ENCODE data around the gene NEGR1.

NEGR1 gene

DNA sequence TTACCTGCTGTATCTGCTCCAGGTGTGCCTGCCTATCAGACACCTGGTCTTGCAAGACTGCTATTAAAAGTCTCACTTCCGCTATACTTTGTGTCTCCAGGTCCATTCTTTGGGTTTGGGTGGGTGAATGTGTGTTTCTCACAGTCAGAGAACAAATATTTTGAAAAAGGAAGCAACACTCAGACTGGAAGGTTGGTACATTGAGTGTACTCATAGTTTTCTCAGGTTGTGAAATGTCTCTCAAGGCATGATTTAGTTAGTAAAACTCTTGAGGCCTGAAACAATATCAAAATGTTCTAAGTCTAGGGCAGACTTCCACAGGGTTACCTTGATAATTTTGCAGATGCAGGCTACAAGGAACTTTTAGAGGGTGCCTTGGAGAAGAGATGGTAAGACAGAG lies 771.6 kb downstream of the NEGR1 start:
- TF ChIP-seq, protein P1, sequence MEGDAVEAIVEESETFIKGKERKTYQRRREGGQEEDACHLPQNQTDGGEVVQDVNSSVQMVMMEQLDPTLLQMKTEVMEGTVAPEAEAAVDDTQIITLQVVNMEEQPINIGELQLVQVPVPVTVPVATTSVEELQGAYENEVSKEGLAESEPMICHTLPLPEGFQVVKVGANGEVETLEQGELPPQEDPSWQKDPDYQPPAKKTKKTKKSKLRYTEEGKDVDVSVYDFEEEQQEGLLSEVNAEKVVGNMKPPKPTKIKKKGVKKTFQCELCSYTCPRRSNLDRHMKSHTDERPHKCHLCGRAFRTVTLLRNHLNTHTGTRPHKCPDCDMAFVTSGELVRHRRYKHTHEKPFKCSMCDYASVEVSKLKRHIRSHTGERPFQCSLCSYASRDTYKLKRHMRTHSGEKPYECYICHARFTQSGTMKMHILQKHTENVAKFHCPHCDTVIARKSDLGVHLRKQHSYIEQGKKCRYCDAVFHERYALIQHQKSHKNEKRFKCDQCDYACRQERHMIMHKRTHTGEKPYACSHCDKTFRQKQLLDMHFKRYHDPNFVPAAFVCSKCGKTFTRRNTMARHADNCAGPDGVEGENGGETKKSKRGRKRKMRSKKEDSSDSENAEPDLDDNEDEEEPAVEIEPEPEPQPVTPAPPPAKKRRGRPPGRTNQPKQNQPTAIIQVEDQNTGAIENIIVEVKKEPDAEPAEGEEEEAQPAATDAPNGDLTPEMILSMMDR (IDR thresholded peaks at IDR 0.05; ENCODE audit: low read depth, low read length) = no peak
- DNase-seq (ENCODE audit: extremely low read depth, low read depth) = no peak

DNA sequence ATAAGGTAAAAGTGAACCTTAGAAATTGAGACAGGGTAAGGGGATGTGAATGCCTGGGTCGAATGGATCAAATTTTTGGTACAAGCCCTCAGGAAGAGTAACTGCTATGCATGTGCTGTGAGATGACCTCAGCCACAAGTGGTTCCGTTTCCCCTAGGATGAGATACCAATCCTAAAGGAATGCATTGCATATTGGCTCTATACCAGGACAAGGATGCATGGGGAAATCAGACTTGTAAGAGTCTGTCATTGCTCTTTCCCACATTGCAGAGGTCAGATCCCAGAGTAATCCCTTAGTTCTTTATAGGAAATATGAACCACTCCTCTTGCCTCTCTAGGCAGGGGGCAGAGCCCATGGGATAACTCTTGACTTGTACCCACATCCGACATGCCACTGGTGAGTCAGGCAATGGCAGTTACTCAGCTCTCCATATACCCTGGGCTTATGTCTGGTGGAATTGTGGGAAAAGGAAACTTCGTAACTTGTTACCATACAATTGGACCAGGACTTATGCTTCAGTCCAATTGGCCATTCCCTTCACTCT lies 773.2 kb downstream of the NEGR1 start:
- DNase-seq (ENCODE audit: extremely low read depth, low read depth) = no peak
- TF ChIP-seq, protein P1 (IDR thresholded peaks at IDR 0.05; ENCODE audit: low read depth, low read length) = no peak

DNA sequence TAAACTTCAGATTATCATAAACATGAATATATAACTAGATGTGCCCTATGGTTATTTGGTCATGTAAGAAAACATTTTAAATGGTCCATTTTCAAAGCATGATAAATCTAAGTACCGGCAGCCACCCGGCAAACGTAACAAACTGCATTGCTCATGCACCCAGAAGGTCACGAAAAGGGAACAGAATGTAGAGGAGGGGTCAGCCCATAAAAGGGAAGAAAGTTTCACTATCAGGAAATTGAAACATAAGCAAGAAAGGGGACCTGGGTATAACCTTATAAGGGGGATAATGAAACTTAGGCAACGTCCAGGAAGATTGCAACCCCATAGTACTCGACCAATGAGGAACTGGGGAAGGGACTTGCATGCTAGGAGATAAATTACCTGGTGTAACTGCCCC lies 780.3 kb downstream of the NEGR1 start:
- DNase-seq (ENCODE audit: extremely low read depth, low read depth) = no peak
- TF ChIP-seq, protein P1 (IDR thresholded peaks at IDR 0.05; ENCODE audit: low read depth, low read length) = no peak

DNA sequence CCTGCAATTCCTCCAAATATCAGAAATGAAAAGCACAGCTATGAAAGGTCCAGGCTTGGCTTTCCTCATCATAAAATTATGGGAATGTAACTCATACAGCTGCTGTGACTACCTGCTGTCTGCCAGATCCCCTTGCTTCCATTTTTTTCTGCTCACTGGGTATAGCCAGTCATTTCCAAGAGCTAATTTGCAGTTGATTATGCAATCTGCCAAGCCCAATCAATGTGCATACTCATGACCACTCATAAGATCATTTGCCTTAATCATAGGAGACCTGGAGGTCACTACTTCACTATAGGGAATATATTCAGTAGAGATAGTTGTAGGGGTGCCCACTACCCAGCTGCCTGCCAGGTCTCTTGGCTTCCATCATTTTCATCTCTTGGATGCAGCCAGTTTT lies 783.8 kb downstream of the NEGR1 start:
- DNase-seq (ENCODE audit: extremely low read depth, low read depth) = no peak
- TF ChIP-seq, protein P1 (IDR thresholded peaks at IDR 0.05; ENCODE audit: low read depth, low read length) = no peak

DNA sequence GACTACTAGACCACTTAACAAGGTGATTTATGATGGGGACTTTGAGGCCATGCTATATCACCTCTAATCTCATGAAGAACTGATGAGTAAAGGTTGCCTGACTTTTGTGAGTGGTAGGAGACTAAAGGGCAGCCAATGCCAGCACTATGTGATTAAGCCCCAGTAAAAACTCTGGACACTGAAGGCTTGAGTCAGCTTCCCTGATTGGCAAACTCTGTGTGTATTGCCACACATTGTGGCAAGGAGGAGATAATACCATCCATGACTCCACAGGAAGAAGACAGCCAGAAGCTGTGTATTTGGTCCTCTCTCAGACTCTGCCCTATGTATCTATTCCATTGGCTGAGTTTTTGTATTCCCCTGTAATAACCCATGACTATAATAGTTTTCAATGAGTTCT lies 788.2 kb downstream of the NEGR1 start:
- TF ChIP-seq, protein P1 (IDR thresholded peaks at IDR 0.05; ENCODE audit: low read depth, low read length) = no peak
- DNase-seq (ENCODE audit: extremely low read depth, low read depth) = no peak

DNA sequence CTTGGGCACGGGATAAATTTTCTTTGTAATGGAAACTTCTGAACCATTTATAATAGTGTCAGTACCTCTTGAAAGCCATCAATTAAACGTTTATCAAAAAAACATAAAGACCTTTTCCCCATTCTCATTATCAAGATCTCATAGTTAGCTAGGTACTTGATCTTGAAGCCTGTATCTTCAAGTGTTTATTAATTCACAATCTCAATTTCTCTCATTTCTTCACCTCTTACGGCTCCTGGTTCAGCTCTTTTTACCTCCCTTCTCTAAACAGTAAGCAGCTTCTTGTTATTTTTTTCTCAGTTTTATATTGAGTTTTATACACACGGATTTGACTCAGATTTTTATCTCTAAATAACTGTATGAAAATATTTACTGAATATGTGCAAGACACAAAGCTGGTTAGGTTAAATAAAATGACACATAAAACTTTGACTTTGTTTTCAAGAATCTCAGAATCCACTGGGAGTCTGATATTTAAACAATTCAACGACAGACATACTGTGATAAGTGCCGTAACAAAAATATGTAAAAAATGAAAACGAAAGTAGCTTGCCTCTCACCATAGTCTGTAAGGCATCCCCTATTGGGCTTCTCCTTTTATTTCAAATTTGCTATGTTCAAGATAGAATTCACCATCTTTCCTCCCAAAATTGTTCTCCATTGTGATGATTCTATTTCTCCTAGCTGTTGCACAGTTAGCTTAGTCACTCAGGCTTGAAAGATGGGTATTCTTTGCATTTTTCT lies 789.9 kb downstream of the NEGR1 start:
- no peak for DNase-seq (ENCODE audit: extremely low read depth, low read depth)
- TF ChIP-seq, protein P1 (IDR thresholded peaks at IDR 0.05; ENCODE audit: low read depth, low read length) = no peak

DNA sequence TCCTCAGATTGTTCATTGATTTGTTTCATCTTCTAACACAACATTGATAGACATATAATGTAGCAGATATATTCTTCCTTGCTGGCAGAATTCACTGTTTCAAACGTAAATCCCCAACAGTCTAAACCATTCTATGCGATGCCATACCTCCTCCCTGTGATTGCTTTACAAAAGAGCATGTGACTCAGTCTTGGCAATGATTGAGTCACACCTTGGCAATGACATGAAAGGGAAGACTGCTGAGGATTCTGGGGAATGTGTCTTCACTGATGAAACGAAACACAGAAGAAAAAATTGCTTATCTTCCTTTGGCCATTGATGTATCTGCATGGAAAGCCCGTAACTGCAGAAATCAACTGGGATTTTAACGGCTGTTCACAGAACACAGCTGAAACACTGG lies 791.9 kb downstream of the NEGR1 start:
- TF ChIP-seq, protein P1 (IDR thresholded peaks at IDR 0.05; ENCODE audit: low read depth, low read length) = no peak
- DNase-seq (ENCODE audit: extremely low read depth, low read depth) = no peak
